GM19238 (cell line): ENCODE measurements around the gene SLC25A22.

Source experiments
- DNase-seq: peaks from one replicate; pipeline ENCODE4 v3.0.0; 2011; ENCODE audit warnings: low spot score; ENCODE audit not compliant: insufficient read length

The SLC25A22 gene

DNA sequence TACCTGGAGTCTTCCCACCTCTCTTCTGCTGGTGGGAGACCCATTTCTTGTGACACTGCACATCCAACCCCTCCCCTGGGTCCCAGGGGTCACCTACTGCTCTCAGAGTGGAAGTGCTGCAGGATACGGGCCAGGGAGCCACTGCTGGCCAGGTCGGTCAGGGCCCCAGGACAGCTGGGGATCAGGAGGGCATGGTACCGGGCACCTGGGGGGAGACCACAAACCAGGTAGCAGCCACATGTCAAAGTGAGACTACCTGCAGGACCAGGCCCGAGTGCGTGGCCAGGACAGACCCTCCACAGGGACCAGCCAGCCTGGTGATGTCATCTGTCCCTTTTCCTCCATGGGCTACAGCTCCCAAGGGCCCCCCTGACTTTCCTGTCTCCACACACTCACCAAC, 24.7 kb downstream of the SLC25A22 start:
- DNase-seq: no peak

DNA sequence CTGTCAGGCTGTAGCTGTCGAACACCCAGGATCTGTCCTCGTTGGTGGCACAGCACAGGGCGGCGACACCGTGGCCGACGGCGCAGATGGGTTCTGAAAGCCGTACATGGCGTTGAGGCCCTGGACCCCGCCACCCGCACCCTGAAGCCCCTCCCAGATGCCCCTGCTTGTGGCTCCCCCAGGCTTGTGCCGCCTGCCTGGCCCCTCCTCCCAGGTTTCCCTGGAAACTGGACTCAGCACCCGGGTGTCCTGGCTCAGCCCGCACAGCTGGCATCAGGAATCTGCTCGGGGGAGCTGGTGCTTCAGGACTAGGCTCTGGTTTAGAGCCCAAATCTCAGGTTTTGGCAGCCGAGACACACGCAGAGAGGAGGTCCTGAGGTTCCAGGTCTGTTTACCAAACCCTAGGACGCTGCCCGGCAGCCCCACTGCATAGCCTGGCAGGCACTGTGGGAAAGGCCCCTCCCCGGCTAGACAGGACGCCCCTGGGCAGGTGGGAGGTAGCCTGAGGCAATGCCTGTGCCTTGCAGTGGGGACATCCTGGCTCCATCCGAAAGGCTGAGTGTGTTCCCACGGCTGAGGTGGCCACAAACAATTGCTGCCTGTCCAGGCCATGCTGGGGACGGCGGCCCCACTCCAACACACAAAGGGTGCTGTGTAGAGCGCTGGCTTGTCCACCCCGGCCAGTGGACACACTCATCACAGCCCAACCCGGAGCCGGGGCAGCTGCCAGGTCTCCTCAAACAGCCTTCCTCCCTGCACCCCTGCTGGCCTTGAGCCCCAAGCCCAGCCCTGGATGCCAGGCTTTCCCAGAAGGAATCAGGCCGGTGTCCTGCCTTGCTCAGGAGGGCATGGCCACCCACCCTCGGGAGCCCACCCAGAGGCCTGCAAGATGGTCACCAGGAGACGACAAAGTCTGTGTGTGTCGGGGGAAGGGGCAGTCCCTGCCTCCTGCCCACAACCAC, 25.4 kb downstream of the SLC25A22 start:
- DNase-seq: no peak

DNA sequence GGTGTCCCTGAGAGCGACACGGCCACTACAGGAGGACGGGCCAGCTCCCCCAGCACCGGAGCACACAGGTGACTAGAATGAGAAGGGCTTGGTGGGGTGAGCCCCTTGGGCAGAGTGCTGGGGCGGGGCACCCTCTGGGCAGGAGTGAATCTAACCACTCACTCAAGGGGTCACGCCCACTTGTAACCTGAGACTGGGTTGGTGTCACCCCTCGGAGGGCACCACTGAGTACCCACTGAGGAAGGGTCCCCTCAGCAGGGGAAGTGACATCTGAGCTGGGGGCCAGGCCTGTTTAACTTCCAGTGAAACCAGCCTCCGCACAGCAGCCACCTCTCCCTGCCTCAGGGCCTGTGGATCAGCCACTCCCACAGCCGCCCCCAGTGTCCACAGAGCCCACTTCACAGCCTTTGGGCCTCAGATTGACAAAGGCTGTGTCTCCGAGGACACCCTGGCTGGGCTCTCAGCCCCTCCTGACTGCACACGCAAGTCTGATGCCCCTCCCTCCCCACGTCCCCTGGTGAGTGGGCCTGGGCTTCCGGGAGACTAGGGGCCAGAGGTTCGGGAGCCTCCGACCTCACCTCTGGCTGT, 26.4 kb downstream of the SLC25A22 start:
- no peak for DNase-seq

GRCh38 chr11:770642-771616, 27.2 kb downstream of the SLC25A22 start:
- DNase-seq: no peak

DNA sequence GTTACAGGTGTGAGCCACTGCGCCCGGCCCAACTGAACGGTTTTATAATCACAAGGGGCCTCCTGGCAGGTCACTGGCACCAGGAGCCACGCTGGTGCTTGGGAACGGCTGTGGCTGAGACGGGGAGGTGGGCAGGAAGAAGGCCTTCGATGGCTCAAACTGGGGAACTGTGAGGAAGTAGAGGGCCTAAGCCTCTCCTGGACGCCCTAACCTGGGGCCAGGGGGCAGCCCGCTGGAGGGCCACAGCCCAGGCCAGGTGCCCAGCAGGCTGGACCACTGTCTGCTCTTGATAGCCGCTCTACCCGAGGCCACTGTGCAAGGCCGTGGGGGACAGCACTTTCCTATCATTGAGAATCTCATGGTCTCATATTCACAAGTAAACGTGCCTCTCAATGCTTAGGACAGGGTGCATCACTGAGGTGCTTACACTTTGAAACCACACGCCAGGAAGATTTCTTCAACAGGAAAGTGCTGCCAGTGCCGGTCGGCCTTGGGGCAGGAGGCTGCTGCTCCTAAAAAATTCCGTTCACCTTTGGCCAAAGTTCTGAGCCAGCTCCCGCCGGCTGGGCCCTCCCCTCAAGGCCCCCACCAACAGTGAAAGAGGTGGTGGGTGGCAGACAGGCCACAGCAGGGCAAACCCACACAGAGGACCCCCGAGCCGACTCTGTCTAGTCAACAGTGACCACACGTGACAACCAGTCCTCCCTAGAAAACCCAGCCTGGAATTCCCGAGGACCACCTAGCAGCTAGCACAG, 28.0 kb downstream of the SLC25A22 start:
- no peak for DNase-seq

DNA sequence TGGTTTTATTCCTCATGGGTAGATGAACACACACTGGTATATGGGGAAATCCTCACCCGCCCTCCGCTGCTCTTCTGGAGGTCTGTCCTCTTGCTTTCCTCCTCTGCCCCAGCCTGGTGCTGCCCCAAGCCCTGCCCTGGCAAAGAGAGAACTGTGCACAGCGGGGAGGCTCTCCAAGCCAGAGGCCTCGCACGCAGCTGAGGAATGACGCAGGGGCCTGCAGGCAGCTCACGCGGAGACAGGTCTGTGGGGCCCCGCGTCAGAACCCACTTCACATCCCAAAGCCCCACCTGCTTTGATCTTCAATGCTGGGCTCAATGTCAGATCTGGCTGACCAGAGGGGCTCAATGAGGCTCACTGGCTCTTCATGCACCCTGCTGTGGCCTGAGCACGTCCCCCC, 30.8 kb downstream of the SLC25A22 start:
- DNase-seq: no peak

DNA sequence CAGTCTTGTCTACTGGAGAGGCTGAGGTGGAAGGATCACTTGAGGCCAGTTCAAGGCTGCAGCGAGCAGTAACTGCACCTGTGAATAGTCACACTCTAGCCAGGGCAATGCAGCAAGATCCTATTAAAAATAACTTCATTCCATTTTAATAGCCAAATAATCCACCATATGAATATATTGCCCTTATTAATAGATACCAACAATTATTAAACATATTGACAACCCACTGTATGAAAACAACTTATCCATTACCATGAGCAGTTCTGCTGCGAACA, 31.2 kb downstream of the SLC25A22 start:
- no peak for DNase-seq

DNA sequence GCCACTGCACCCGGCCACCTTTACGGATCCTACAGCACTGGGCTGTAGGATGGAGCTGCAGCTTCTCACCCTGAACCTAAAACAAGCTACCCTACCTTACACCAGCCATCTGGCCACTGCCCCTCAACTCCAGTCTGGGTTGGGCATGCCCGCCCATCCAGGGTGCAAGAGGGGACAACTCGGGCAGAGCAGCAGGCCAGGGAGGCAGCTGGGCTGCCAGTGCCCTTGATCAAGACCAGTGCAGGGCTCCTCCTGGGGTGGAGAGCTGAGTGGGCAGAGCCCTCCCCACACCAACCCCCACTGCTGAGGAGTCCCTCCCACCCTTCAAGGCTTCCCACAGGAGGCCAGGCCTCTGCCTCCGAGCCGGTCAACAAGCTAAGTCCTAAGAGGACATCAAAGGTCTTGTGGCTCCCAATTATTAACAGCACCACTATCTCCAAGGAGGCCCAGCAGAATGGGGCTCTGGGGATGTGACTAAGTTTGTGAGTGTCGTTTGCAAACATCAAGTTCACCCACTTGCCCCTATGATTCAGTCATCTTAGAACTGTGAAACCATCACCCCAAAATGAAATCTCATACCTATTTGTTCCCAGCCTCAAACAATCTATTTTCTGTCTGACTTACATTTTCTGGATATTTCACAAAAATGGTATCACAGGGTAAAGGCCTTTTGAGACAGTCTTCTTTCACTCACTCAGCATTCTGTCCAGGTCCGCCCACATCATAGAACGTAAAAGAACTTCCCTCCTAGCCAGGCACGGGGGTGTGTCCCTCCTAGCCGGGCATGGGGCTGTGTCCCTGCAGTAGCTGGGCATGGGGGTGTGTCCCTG, 31.8 kb downstream of the SLC25A22 start:
- no peak for DNase-seq

DNA sequence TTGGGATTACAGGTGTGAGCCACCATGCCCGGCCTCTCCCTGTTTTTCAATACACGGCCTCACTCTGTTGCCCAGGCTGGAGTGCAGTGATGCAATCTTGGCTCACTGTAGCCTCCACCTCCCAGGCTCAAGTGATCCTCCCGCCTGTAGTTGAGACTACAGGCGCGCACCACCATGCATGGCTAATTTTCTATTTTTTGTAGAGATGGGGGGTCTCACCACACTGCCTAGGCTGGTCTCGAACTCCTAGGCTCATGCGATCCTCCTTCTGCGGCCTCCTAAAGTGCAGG, 32.3 kb downstream of the SLC25A22 start:
- no peak for DNase-seq

DNA sequence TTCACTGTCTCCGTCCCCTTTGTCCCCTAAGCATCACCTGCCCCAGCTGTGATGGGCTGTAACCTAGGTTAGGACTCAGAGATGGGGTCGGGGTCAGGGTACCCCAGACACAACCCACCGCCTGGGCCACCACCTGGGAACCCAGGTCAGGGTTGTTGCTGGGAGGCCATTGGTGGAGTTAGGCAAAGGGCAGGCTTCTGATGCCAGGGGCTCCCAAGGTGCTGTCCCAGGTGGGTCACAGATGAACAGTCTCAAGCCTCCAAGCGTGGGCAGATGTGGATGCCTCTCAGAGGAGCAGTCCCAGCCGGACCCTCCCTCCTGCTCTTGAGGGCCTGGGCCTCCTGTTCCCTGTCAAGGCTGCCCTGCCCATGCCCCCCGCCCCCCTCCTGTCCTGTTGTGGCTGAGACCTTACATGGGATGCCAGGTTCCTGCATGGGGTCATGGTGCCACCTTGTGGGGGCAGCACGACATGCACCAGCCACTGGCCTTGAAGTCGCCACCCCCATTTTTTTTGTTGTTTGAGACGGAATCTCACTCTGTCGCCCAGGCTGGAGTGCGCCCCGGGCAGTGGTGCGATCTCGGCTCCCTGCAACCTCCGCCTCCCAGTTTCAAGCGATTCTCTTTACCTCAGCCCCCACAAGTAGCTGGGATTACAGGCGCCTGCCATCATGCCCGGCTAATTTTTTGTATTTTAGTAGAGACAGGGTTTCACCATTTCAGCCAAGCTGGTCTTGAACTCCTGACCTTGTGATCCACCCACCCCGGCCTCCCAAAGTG, 32.9 kb downstream of the SLC25A22 start:
- peak; percentile 69 for DNase-seq

DNA sequence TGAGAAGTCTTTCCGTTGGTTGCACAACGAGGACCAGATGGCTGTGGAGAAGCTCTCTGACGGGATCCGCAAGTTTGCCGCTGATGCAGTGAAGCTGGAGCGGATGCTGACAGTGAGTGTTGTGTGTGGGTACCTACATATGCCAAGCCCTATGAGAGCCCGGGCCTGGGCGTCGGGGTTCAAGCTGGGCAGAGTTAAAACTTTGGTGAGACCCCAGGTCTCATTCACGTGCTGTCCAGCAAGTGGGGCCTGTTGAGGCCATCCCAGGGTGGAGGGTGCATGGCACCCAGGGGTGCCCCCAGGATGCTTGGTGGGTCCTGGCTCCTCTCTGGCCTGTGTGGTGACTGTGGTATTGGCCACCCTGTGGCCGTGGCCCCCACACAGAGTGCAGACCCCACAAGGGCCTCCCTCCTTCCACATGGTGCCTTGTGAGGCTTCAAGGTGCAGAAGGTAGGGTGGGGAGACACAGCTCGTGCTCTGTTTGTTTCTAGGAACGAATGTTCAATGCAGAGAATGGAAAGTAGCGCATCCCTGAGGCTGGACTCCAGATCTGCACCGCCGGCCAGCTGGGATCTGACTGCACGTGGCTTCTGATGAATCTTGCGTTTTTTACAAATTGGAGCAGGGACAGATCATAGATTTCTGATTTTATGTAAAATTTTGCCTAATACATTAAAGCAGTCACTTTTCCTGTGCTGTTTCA, 33.6 kb downstream of the SLC25A22 start:
- DNase-seq: no peak

DNA sequence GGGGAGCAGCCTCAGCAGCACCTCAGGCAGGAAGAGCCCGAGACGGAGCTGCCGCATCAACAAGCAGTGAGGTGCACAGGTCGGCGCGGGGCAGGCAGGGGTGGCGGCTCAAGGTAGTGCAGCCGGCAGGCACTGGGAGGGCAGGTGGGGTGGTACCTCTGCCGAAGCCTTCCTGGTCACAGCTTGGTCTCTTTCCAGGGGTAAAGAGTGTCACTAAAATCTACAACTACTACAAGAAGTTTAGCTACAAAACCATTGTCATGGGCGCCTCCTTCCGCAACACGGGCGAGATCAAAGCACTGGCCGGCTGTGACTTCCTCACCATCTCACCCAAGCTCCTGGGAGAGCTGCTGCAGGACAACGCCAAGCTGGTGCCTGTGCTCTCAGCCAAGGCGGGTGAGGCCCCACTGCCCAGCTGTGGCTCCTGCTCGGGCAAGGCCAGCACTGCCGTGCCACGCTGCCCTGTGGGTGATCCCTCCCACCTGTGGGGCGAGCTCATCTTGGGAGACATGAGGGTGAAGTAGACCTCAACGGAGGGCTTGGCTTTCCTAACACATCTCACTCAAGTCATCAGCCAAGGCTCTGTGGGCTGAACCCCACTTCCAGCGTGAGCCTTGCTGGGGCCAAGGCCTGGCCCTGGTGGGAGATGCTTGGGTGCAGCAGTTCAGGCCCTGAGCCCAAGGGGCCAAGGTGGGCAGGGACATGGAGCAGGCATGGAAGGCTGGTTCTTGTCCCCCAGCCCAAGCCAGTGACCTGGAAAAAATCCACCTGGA, 34.3 kb downstream of the SLC25A22 start:
- no peak for DNase-seq

DNA sequence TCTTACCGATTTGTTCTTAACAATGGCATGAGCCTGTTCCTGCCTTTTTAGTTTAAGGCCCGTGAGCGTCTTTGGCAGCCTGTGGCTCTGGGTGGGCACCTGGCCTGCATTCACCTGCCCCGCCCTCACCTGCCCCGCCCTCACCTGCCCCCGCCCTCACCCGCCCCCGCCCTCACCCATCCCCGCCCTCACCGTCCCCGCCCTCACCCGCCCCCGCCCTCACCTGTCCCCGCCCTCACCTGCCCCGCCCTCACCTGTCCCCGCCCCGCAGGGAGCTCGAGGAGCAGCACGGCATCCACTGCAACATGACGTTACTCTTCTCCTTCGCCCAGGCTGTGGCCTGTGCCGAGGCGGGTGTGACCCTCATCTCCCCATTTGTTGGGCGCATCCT, 35.0 kb downstream of the SLC25A22 start:
- DNase-seq: no peak

DNA sequence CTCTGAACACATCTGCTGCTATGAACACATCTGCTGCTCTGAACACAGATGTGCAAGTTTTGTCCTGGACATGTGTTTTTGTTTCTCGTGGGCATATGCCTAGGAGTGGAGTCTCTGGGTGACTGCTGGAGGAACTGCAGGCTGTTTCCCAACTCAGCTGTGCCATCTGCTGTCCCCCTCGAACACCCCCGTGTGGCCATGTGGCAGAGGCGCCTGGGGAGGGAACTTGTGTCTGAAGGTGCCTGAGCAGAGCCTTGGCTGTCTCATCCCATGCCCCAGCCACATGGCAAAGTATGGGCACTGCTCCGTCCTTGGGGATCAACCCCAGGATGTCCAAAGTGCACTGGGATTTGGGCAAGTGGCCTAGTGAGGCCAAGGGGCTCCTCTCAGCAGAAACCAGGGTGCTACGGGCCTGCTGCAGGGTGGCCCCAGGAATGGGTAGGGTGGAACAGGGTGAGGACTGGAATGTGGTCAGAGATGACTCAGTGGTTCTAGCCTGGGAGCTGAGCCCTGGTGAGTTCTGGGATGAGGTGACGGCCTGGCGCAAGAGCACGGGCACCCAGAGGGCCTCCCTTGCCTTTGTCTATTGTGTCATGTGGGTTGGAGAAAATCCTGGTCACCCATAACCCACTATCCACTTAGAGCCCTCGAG, 35.5 kb downstream of the SLC25A22 start:
- no peak for DNase-seq

- DNase-seq: no peak
These were observed 36.5 kb downstream of the SLC25A22 start for GRCh38 chr11:761526-762108.

DNA sequence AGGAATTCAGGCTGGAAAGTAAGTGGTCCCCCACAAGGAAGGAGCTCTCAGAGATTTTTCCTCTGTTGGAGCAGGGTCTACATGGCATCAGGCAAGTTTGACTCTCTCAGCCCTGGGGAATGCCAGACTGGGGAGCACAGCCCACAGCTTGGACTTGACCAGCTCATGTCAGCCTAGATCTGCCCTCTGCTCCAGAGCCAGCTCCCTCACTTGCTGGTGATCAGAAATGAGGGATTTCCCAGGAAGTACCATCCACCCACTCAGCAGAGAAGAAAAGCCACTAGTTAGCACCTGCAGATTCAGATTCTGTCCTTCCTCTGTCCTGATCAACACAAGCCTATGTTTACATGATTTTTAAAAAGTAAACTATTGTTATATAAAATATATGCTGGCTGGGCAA, 37.8 kb downstream of the SLC25A22 start:
- no peak for DNase-seq

DNA sequence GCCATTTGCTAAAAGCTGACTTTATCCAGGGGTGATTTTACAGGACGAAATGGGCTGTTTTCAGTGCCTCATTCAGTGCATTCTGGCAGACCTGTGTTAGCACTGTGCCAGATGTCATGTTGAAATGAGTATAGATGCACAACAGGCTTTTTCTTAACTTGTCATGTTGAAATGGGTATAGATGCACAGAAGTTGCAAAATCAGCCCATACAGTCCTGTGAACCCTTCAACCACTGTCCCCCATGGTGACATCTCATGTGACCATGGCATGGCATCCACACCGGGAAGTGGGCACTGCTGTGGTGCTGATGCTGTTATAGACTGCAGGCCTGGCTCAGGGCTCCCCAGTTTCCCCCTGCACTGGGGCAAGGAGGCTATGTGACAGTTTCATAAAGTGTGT, 48.4 kb downstream of the SLC25A22 start:
- DNase-seq: no peak

GRCh38 chr11:748007-748359, 50.1 kb downstream of the SLC25A22 start:
- peak; percentile 15 for DNase-seq
